ENCODE measurements around the gene ZBTB21.
"Not testable (repeated sequence)": the region's sequence is repeated elsewhere in the genome, so short reads cannot be mapped to it uniquely, and the experiment has no call there.

The ZBTB21 gene

DNA sequence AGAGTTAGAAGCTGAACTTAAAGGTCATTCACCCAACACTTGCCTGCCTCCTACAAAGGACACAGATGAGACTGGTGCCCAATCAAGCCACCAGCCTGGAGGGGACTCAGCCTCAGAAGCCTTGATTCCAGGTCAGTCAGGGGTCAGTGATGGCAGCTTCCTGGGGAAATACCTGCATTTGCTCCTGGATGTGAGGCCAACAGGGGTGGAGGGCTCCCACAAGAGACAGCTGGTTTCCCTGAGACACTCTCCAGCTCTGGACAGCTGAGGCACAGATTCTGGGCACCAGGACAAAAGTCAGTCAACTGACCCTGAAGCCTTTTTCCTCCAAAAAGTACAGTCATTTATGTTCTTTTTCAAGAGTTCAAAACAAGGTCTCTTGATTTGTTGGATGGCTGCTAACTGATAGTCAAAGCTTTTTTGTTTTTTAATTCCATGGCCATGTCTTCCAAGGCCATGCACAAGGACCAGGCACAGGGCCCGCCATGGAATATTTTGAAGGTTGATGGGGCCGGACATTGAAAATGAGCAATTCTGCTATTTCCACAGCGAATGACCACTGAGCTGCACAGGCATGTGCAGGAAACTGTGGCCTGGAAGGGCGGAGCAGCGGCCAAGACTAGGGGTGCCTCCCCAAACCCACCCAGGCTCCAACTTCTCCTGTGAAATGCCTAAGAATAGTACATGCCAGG is 58.1 kb downstream of the ZBTB21 start:
- no peak for DNase-seq

DNA sequence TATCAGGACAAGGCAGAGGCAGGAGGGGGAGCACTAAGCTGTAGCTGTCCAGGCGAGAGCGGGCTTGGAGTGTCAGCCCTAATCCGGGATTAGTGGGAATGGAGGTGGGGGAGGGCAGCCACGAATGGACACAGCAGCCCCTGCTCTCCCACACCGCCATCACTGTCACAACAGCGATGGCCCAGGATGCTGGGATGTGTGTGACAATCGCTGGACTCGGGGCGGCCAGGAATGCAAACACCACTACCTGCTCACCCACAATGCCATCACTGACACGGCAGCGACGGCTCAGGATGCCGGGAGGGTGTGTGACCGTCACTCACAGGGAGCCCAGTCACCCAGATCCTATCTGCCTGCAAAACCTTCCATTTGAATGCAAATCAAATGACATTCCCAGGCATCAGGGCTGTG is 59.2 kb downstream of the ZBTB21 start:
- no peak for DNase-seq

DNA sequence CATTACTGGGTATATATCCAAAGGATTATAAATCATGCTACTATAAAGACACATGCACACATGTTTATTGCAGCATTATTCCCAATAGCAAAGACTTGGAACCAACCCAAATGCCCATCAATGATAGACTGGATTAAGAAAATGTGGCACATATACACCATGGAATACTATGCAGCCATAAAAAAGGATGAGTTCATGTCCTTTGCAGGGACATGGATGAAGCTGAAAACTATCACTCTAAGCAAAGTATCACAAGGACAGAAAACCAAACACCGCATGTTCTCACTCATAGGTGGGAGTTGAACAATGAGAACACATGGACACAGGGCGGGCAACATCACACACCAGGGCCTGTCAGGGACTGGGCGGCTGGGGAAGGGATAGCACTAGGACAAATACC is 60.5 kb downstream of the ZBTB21 start:
- not testable (repeated sequence) for DNase-seq

DNA sequence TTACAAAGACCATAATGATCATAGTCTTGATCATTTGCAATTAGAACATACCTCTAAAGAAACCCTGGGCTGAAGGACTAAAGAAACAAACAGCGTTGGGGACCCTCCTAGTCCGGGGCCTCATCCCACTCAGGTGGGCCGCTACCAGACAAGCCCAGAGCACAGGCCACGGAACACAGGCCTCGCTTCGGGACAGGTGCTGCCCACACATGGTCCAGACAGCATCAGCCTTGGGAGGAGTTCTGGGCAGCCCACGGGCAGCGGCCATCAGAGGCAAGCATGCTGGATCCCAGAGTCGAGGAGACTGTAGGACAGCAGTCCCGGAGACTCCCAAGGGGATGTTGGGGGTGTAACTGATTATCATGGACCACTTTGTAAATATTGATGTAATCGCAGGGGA is 61.3 kb downstream of the ZBTB21 start:
- DNase-seq, result no peak

DNA sequence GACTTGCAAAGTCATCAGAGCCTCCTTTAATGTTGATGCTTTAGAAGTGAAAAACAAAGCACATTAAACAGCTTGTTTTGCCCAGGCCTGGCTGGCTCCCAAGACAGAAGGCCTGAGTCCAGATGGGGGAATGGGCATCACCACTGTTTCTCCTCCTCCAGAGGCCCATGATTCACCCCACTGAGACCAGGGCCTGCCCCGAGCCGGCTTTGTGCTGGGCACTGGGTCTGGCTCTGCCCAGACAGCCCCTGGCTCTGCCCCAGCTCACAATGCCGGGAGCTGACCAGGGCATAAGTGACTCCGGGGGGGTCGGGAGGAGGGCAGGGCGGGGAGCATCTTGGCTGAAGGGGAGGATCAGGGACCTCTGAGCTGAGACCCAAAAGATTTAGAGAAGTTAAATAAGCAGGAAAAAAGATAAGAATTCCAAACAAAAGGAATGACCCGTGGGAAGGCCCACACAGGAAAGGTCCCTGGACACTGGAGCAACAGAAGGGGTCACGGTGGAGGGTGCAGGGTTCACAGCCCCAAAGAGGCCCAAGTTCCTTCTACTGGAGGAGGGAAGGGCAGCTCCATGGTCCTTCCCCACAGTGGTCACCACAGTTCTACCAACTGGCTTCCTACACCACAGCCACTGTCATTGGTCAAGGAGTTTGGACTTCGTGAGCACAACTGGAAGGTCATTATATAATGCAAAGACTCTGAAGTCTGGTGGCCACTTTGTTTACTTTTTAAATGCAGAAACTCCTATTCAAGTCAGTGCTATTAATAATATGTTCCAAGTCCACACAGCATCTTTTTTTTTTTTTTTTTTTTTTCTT is 61.9 kb downstream of the ZBTB21 start:
- no peak for DNase-seq

DNA sequence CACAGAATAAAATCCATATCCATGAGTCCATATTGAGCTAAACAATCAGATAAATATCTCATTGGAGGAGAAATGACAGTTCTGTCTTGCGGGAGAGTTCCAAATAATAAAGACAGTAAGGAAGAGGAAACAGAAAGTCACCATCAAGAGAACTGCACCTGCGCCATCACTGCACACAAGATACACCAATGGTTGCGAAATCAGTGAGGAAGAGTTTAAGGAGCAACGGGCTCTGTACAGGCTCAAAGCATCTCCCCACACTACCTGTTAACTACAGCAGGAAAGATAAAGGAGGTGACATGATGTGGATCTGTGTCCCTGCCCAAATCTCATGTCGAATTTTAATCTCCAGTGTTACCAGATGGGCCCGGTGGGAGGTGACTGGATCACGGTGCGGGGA is 64.2 kb downstream of the ZBTB21 start:
- no peak for DNase-seq

DNA sequence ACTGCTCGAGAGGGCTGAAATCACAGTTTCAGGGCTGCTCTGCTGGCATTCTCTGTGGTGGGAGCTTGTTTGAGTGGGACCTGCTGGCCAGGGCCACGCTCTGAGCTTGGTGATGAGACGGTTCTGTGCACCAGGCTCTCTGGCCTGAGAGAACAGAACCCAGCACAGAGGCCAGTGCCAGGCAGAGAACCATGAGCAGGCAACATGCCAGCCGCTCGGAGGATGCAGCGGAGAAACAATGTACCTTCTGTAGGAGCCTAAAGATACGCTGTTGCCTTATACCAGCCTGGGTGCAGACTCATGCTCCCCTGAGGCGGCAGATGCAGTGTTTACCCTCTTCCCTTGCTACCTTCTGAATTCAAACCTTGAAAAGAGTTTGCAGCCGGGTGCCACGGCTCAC is 66.3 kb downstream of the ZBTB21 start:
- no peak for DNase-seq

DNA sequence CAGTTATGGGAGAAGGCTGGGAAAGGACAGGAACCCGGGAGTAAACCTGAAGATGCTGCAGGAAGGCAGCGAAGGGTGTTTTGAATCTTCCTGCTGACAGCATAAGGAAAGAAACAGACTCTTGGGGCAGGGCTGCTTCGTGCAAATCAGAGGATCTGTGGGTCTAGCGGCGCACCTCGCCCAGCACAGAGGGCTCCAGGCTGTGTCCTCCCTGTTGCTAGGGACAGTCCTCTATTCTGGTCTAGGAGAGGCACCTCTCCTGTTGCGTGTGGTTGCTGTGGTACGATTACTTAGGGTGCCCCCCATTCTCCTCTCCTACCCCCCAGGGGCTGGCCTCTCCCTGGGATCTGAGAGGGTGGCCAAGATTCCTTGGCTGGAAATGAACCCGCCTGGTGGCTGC is 67.7 kb downstream of the ZBTB21 start:
- DNase-seq, result no peak

DNA sequence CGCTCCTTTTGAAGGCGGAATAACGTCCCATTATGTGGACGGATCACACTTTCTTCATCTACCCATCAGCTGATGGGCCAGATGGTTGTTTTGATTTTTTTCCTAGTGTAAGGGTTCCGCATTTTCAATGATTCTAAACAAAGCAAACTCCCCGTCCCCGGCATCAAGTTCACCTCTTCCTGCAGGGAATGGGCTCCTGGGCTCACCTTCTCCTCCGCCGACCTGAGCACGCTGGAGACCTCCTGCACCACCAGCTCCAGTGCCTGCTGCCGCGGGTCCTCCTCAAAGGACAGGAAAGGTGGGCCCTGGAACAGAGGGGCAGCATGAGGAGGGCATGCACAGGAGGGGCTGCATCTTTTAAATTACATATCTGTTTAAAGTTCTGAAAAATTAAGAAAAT is 68.2 kb downstream of the ZBTB21 start:
- DNase-seq, result no peak

DNA sequence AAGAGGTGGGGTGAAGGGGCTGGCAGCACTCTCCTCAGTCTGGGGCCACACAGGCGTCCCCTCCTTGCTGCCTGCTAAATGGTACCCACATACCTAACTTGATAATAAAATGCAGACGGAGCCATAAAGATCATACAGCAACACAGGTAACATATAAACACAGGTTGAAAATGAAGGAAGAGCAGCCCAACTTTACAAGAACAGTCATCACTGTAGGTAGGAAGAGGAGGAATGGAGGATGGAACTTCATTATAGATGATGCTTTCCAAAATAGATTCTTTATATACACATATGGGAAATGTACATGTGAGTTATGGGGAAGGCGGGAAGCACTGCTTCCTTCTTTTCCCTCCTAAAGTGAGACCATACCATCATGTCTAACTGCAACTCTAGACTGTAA is 69.7 kb downstream of the ZBTB21 start:
- DNase-seq, result no peak

DNA sequence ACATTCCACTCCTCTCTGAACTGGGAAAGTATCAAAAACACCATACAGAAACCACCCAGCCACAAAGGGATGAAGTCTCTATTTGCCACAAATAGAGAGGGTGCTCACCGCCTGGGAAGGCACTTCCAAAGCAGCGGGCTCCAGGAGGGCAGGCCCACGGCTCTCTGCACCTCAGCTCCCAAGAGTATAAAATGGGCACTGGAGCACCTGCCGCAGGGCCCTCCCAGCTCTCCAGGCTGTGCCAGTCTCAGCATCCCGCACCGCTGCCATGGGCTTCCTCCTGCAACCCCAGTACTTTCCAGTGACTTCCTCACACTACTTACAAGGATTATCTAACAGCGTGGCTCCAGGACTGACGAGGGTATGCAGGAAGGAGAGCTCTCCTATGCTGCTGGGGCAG is 70.8 kb downstream of the ZBTB21 start:
- no peak for DNase-seq

All from fibroblast of skin of back (primary cell).